Erythroblast (primary cell): ENCODE results near the gene SLC7A14.

Source experiments
- DNase-seq, 2 experiments: peaks; one replicate each; lab custom pipeline; 2025; lab: John Stamatoyannopoulos, UW
- GATA1 ChIP-seq: IDR thresholded peaks from 2 replicates; pipeline ENCODE4 v1.6.1; 2011; ENCODE audit warnings: low read depth, mild to moderate bottlenecking, control low read depth, low read length, moderate library complexity
- POLR2A ChIP-seq: IDR thresholded peaks from 2 replicates; pipeline ENCODE4 v1.6.1; 2011; ENCODE audit warnings: mild to moderate bottlenecking, low read length

Gene SLC7A14

DNA sequence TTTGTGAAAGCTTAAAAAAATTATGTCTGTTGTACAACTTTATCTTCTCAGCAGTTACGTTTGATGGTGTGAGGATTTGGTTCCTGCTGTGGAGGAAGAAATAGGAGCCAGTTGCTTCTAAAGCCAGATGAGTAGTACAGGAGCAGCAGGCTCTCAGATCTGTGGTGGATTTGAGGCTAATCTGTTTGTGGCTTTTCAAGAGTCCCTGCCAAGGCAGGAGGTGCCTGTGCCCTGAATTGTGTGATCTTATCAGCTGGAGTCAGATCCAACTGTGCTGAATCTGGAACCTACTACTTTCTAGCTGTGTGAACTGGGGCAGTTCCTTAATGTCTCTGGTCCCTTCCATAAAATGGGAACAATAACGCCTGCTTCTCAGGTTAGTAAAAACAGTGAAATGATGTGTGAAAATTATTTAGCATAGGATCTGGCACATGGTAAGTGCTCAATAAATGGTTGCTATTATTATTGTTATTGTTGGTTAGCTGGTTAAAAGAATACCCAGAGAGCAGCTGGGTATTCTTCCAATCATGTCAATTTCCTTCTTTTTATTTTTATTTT lies 159.6 kb downstream of the SLC7A14 start:
- DNase-seq: peak in 1 of 2 experiments; percentile 11
- no peak for TF ChIP-seq POLR2A
- TF ChIP-seq GATA1: no peak

GRCh38 chr3:170425491-170426239 lies 160.2 kb downstream of the SLC7A14 start:
- no peak for TF ChIP-seq POLR2A
- no peak for TF ChIP-seq GATA1
- DNase-seq: no peak

DNA sequence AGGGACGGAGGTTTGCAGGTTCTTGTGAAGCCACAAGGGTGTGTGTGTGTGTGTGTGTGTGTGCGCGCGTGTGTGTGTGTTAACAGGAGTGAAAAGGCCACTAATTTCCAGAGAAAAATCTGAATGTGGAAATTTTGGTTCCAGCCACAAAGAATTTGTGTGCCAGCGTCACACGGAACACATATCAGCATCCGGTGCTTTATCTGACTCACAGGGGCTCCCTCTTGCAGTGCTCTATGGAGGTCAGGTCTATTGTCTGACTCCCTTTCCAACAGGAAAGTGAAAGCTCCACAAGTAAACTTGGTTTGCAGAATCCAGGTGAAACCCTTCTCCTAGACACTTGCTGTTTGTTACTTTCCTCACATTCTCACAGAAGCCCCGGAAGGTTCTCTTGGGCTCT lies 161.0 kb downstream of the SLC7A14 start:
- no peak for TF ChIP-seq POLR2A
- TF ChIP-seq GATA1: no peak

GRCh38 chr3:170423001-170423615 lies 162.8 kb downstream of the SLC7A14 start:
- no peak for TF ChIP-seq GATA1
- no peak for TF ChIP-seq POLR2A
- DNase-seq: no peak

More for the DNA sequence above, 161.0 kb downstream of the SLC7A14 start:
- no peak for DNase-seq

- no peak for DNase-seq
- TF ChIP-seq GATA1 (no peak), POLR2A (no peak)
Observed at GRCh38 chr3:170421758-170422157, 164.1 kb downstream of the SLC7A14 start.

DNA sequence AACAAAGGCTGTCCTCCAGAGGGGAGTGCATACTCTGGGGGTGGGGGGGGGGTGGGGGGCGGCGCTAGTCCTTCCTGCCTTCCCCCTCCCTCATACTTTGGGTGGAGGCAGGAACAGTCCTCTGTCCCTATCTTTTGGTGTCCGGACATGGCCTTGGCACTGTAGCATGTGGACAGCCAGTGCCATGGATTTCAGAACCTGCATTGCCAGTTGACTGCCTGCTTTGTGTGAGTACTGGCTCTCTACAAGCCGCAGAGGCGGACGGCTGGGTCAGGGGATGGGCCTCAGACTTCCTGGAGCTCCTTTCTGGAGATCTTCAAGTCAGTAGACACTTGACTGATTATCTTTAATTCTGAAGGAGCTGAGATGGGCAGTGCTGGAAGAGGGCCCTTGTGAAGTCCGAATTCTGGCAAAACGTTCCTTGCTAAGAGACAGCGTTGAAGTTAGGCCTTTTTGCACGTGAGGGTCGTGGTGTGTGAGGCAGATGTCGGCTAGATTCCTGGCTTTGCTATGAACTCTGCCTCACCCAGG lies 164.7 kb downstream of the SLC7A14 start:
- TF ChIP-seq GATA1: no peak
- TF ChIP-seq POLR2A: no peak
- no peak for DNase-seq

DNA sequence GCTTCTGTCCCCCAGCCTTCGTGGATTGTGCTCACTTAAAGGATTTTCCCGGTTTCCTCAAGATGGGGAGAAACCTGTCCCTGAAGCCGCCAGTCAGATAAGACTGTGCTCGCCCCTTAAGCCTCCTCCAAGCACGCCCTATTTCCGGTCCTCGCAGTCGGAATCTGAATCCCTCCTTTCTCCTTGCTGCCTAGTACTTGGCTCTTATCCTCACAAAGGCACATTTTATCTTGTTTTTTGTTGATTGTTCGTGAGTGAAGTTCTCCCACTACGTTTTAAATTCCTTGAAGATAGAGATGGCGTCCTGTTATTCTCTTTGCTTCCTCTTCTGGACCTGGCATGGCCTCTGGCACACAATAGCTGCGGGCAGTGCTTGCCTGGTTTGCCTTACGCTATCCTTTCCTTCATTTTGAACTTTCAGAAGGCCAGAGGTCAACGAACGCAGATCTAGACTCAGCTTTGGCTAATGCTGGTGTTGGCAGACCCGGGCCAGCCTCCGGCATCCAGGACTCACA lies 165.5 kb downstream of the SLC7A14 start:
- DNase-seq: peak; percentile 27 to 47
- TF ChIP-seq POLR2A: no peak
- no peak for TF ChIP-seq GATA1

DNA sequence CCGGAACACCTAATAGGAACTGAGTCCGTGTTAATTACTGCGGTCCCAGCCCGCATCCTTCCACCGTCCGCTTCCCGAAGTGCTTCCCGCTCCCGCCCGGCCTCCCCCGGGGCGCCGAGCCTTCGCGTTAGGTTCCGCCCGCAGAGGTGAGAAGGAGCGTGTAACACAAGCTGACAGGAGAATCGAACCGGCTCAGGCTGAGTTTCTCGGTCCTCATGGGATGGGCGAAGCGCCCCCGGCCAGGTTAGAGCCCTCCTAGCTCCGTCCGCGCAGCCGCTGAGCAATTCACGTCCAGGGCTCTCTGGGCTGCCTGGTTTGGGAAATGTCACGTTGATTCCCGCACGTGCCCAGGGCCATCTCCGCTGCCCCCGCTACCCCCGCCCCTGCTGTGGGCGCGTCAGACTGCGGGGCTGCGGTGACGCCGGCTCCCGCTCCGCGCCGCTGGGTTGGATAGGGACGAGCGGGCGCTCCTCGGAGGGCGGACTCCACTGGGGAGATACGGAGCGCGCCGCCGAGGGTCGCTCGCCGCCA lies 166.3 kb downstream of the SLC7A14 start:
- peak; percentile 66 to 77 for DNase-seq

GRCh38 chr3:170418422-170419398 lies 167.2 kb downstream of the SLC7A14 start, which contains the start of gene CLDN11:
Gene CLDN11 (plus strand): TSS chr3:170418868. CDS start chr3:170419067, 199 bp downstream.
- no peak for TF ChIP-seq GATA1
- TF ChIP-seq POLR2A: no peak
- peak; percentile 62 to 69 for DNase-seq

More for the DNA sequence above, 166.3 kb downstream of the SLC7A14 start:
- TF ChIP-seq POLR2A: no peak
- TF ChIP-seq GATA1: no peak

DNA sequence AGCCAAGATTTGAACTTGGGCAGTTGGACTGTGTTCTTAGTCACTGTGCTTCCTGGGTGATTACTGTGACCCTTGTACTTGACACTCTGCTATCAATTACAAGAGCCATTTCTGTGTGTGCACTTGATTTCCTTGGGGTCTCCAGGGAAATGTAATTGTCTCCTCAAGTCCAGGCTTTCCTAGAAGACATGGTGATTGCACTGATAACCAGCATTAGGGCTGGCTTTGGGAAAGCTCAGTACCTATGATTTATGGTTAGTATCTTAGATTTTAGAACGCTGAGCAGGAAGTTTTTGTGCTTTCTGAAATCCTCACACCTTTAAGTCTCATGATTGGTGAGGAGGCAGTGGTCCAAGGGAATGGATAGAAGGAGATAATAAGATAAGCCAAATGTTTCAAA lies 168.8 kb downstream of the SLC7A14 start:
- TF ChIP-seq POLR2A (no peak), GATA1 (no peak)
- no peak for DNase-seq

GRCh38 chr3:170414202-170414663 lies 171.6 kb downstream of the SLC7A14 start:
- TF ChIP-seq GATA1 (no peak), POLR2A (no peak)
- DNase-seq: peak; percentile 71 to 82

GRCh38 chr3:170413291-170413690 lies 172.6 kb downstream of the SLC7A14 start:
- DNase-seq: no peak
- no peak for TF ChIP-seq POLR2A
- no peak for TF ChIP-seq GATA1

GRCh38 chr3:170410428-170411029 lies 175.3 kb downstream of the SLC7A14 start:
- TF ChIP-seq POLR2A: no peak
- no peak for TF ChIP-seq GATA1
- DNase-seq: peak; percentile 48 to 57
